ENCODE data around the gene FOXP1. TPM values are rescaled to one million over a fixed set of nuclear protein-coding genes. Genes with fewer than 3 reads are reported as not detected.

Gene FOXP1
- total and polyA plus RNA-seq, 2 of the 13 experiments (the other 11 are each of a cell fraction or from before 2014, with no cell fraction given): 40.4 to 59.0 TPM

DNA sequence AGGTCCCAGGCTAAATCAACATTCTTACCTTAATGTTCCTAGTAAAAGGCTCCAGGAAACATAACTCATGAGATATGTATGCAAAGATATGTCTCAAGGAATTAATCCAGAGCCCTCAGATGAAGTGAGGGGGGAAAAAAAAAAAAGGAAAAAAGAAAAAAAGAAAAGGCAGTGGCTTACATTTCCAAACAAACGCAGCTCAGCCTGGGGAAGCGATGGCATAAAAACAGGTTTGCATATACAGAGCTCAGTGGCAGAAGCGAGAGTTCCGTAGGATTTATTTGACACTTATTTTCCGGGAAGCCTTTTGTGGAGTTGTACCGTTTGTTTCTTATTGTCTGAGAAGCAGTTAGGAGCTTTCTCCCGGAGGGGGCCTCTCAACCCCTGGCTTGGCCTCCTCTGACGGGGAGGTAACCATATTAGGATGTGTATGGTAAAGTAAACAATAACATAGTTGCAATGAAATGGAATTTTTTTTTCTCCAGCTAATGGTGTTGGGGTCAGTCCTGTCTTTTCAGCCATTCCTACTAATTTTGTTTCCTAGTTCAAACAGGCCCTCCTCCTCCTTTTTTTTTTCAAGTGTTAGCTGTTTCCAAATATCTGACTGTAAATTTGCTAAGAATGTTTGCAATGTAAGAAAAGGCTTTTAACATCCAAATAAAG, 338.6 kb downstream of the FOXP1 start (continued):
- no peak for TF ChIP-seq ZBTB1 (CRISPR knock-in tag; IDR thresholded peaks at IDR 0.05; ENCODE audit: borderline replicate concordance)
- TF ChIP-seq KLF13 (CRISPR knock-in tag; IDR thresholded peaks at IDR 0.05): no peak
- no peak for TF ChIP-seq EHMT2 (IDR thresholded peaks at IDR 0.05; ENCODE audit: borderline replicate concordance, low read depth, low read length)
- TF ChIP-seq HMG20A (CRISPR knock-in tag; IDR thresholded peaks at IDR 0.05; ENCODE audit: borderline replicate concordance): 0 out of 2 replicates have a peak, but pooled peaks have one; percentile 22
- TF ChIP-seq ZNF878 (CRISPR knock-in tag; IDR thresholded peaks at IDR 0.05): 0 out of 2 replicates have a peak, but pooled peaks have one; percentile 48
- TF ChIP-seq, protein P1, sequence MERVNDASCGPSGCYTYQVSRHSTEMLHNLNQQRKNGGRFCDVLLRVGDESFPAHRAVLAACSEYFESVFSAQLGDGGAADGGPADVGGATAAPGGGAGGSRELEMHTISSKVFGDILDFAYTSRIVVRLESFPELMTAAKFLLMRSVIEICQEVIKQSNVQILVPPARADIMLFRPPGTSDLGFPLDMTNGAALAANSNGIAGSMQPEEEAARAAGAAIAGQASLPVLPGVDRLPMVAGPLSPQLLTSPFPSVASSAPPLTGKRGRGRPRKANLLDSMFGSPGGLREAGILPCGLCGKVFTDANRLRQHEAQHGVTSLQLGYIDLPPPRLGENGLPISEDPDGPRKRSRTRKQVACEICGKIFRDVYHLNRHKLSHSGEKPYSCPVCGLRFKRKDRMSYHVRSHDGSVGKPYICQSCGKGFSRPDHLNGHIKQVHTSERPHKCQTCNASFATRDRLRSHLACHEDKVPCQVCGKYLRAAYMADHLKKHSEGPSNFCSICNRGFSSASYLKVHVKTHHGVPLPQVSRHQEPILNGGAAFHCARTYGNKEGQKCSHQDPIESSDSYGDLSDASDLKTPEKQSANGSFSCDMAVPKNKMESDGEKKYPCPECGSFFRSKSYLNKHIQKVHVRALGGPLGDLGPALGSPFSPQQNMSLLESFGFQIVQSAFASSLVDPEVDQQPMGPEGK (CRISPR knock-in tag; IDR thresholded peaks at IDR 0.05): peak; percentile 82
- peak; percentile 62 for TF ChIP-seq MED1 (CRISPR knock-in tag; IDR thresholded peaks at IDR 0.05)
- peak; percentile 42; the same call in 1 of the 2 replicates for TF ChIP-seq ERF (CRISPR knock-in tag; IDR thresholded peaks at IDR 0.05)
- no peak for TF ChIP-seq SOX6 (IDR thresholded peaks at IDR 0.05)
- peak; percentile 88 for TF ChIP-seq SOX6 (CRISPR knock-in tag; IDR thresholded peaks at IDR 0.05)
- peak; percentile 75; the same call in 1 of the 2 replicates for TF ChIP-seq SIX1 (CRISPR knock-in tag; IDR thresholded peaks at IDR 0.05; ENCODE audit: borderline replicate concordance)
- peak; percentile 55; the same call in 1 of the 2 replicates for TF ChIP-seq KDM6A (CRISPR knock-in tag; IDR thresholded peaks at IDR 0.05; ENCODE audit: low read depth)
- TF ChIP-seq TBX2 (CRISPR knock-in tag; IDR thresholded peaks at IDR 0.05; ENCODE audit: borderline replicate concordance): peak; percentile 31
- 0 out of 2 replicates have a peak, but pooled peaks have one; percentile 15 for TF ChIP-seq PPARG (CRISPR knock-in tag; conservative IDR thresholded peaks at IDR 0.05)
- TF ChIP-seq ETV6 (CRISPR knock-in tag; conservative IDR thresholded peaks at IDR 0.05): no peak
- peak; percentile 25; the same call in 1 of the 2 replicates for TF ChIP-seq ZNF652 (CRISPR knock-in tag; IDR thresholded peaks at IDR 0.05; ENCODE audit: borderline replicate concordance, low read depth)
- TF ChIP-seq ZMYM4 (CRISPR knock-in tag; IDR thresholded peaks at IDR 0.05): peak; percentile 49
- peak; percentile 95 for TF ChIP-seq ISL2 (CRISPR knock-in tag; IDR thresholded peaks at IDR 0.05)
- TF ChIP-seq, protein P2, sequence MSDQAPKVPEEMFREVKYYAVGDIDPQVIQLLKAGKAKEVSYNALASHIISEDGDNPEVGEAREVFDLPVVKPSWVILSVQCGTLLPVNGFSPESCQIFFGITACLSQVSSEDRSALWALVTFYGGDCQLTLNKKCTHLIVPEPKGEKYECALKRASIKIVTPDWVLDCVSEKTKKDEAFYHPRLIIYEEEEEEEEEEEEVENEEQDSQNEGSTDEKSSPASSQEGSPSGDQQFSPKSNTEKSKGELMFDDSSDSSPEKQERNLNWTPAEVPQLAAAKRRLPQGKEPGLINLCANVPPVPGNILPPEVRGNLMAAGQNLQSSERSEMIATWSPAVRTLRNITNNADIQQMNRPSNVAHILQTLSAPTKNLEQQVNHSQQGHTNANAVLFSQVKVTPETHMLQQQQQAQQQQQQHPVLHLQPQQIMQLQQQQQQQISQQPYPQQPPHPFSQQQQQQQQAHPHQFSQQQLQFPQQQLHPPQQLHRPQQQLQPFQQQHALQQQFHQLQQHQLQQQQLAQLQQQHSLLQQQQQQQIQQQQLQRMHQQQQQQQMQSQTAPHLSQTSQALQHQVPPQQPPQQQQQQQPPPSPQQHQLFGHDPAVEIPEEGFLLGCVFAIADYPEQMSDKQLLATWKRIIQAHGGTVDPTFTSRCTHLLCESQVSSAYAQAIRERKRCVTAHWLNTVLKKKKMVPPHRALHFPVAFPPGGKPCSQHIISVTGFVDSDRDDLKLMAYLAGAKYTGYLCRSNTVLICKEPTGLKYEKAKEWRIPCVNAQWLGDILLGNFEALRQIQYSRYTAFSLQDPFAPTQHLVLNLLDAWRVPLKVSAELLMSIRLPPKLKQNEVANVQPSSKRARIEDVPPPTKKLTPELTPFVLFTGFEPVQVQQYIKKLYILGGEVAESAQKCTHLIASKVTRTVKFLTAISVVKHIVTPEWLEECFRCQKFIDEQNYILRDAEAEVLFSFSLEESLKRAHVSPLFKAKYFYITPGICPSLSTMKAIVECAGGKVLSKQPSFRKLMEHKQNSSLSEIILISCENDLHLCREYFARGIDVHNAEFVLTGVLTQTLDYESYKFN (CRISPR knock-in tag; conservative IDR thresholded peaks at IDR 0.05): peak; percentile 43; the same call in 1 of the 2 replicates
- TF ChIP-seq FOXJ3 (CRISPR knock-in tag; IDR thresholded peaks at IDR 0.05; ENCODE audit: borderline replicate concordance): peak; percentile 78; the same call in 1 of the 2 replicates
- TF ChIP-seq MXI1 (IDR thresholded peaks at IDR 0.05; ENCODE audit: borderline replicate concordance, low read depth, low read length): no peak
- TF ChIP-seq ZNF605 (CRISPR knock-in tag; IDR thresholded peaks at IDR 0.05): no peak
- peak; percentile 72 for TF ChIP-seq FOXA3 (CRISPR knock-in tag; IDR thresholded peaks at IDR 0.05)
- TF ChIP-seq, protein P3, sequence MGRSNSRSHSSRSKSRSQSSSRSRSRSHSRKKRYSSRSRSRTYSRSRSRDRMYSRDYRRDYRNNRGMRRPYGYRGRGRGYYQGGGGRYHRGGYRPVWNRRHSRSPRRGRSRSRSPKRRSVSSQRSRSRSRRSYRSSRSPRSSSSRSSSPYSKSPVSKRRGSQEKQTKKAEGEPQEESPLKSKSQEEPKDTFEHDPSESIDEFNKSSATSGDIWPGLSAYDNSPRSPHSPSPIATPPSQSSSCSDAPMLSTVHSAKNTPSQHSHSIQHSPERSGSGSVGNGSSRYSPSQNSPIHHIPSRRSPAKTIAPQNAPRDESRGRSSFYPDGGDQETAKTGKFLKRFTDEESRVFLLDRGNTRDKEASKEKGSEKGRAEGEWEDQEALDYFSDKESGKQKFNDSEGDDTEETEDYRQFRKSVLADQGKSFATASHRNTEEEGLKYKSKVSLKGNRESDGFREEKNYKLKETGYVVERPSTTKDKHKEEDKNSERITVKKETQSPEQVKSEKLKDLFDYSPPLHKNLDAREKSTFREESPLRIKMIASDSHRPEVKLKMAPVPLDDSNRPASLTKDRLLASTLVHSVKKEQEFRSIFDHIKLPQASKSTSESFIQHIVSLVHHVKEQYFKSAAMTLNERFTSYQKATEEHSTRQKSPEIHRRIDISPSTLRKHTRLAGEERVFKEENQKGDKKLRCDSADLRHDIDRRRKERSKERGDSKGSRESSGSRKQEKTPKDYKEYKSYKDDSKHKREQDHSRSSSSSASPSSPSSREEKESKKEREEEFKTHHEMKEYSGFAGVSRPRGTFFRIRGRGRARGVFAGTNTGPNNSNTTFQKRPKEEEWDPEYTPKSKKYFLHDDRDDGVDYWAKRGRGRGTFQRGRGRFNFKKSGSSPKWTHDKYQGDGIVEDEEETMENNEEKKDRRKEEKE (IDR thresholded peaks at IDR 0.05): no peak
